GM12801 (cell line): Measurements from ENCODE around the gene TARBP1.

ENCODE experiments used
- TF ChIP-seq, protein P1 (sequence below): IDR thresholded peaks from one replicate; pipeline ENCODE4 v1.5.1; 2011; ENCODE audit warnings: control low read depth; ENCODE audit not compliant: insufficient read length; ENCODE audit errors: extremely low read depth

The TARBP1 gene

DNA sequence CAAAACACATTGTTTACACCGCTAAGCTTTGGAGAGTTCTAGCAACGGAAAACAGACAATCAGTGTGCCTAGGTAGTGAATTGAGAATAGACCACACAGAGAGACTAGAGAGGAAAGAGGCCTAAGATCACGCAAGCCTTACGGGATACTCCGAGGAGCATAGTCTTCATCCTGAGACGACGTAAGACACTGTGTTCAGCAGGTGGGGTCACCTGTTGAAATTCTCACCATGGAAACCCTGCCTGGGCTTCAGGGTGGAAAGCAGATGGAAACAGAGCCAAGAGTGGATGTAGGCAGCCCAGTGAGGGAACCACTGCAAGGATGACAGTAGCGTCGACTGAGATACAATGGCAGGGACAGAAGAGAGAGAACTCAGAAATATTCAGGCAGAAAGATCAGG, 65.5 kb downstream of the TARBP1 start:
- TF ChIP-seq, protein P1, sequence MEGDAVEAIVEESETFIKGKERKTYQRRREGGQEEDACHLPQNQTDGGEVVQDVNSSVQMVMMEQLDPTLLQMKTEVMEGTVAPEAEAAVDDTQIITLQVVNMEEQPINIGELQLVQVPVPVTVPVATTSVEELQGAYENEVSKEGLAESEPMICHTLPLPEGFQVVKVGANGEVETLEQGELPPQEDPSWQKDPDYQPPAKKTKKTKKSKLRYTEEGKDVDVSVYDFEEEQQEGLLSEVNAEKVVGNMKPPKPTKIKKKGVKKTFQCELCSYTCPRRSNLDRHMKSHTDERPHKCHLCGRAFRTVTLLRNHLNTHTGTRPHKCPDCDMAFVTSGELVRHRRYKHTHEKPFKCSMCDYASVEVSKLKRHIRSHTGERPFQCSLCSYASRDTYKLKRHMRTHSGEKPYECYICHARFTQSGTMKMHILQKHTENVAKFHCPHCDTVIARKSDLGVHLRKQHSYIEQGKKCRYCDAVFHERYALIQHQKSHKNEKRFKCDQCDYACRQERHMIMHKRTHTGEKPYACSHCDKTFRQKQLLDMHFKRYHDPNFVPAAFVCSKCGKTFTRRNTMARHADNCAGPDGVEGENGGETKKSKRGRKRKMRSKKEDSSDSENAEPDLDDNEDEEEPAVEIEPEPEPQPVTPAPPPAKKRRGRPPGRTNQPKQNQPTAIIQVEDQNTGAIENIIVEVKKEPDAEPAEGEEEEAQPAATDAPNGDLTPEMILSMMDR: no peak

DNA sequence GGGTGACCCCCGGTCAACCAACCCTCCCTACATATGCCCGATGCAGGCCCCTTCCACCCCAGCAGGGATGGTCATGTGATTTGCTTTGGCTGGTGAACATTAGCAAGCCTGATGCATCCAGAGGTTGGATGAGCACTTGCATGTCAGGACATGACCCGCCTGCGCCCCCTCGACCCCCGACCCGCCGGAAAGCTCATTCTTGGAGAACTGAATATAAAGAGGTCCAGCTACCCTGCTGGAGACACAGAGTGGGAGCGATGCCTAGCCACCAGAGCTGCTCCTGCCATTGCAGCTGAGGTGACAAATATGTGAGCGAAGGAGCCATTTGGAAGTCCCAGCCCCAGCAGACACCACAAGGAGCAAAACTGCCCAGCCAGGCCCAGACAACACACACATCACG, 66.1 kb downstream of the TARBP1 start:
- TF ChIP-seq, protein P1: no peak

GRCh38 chr1:234409328-234409727, 69.7 kb downstream of the TARBP1 start:
- TF ChIP-seq, protein P1: no peak

DNA sequence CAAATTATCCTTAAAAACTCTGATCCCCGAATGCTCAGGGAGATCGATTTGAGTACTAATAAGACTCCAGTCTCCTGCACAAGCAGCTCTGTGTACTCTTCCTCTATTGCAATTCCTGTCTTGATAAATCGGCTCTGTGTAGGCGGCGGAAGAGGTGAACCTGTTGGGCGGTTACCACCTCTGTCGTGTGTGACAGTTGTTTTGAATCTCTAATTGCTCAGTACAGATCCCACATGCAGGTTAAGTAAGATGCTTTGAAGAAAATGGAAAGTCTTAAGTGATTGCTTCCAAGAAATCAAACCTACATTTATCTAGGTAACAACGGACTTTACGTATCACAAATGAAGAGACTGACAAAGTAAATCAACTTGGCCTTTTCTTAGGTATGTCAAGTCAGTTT, 70.2 kb downstream of the TARBP1 start:
- TF ChIP-seq, protein P1: no peak

DNA sequence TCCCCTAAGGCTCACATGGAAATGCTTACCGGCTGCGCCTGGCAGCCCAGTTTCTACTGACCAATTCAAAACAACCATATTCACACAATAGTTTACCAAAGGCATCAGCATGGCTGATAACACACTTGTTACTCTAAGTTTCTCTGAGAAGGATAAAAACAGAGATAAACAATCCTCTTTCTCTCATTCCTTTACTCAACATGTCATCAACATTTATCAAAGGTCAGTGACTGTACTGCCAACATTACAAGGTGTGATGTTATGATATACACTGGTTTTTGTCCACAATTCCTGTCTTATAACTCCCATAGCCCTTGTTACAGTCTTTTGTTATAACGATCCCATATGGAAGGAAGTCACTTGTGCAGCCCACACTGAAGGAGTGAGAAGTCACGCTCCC, 72.1 kb downstream of the TARBP1 start:
- TF ChIP-seq, protein P1: no peak

DNA sequence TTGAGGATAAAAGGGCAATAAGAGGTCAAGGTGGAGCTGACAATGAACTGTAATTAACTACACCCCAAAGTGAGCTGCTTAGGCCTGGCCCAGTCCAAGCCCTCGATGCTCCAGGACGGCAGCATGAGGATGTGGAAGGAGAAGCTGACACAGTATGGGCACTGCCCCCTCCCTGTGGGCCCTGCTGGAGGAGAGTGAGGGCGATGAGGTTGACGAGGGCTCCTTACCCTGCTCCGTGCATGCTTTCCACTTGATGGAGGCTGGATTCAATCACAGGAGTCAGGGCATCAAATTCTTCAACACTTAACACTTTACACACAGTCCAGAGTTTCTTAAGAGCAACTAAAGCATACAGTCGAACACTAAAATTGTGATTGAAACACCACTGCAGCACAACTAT, 73.3 kb downstream of the TARBP1 start:
- TF ChIP-seq, protein P1: no peak

GRCh38 chr1:234402939-234403338, 76.0 kb downstream of the TARBP1 start:
- TF ChIP-seq, protein P1: no peak

DNA sequence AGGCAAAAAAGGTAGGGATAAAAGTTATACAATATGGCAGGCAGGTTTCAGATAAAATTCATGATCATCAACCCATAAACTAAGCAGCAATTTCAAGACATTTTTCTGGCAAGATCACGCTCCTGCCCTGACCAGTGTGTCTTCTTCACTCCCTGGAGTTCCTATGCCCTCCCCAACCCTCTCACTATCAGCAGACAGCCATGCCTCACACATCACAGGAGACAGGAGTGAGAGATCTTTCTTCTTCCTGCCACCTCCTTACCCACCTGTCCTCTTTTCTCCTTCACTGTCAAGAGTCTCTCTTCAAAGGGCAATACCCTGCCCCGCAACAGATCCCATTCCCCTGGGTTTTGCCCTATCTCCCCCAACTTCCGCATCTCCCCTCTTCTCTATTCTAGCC, 77.3 kb downstream of the TARBP1 start:
- TF ChIP-seq, protein P1: no peak
